Suppressor macrophage treated with lipopolysaccharide for 4 hours (primary cell): ENCODE measurements around the gene LINC01488.

ENCODE experiments used
- DNase-seq: peaks from one replicate; pipeline ENCODE4 v3.0.0-alpha.2; 2020

The LINC01488 gene

DNA sequence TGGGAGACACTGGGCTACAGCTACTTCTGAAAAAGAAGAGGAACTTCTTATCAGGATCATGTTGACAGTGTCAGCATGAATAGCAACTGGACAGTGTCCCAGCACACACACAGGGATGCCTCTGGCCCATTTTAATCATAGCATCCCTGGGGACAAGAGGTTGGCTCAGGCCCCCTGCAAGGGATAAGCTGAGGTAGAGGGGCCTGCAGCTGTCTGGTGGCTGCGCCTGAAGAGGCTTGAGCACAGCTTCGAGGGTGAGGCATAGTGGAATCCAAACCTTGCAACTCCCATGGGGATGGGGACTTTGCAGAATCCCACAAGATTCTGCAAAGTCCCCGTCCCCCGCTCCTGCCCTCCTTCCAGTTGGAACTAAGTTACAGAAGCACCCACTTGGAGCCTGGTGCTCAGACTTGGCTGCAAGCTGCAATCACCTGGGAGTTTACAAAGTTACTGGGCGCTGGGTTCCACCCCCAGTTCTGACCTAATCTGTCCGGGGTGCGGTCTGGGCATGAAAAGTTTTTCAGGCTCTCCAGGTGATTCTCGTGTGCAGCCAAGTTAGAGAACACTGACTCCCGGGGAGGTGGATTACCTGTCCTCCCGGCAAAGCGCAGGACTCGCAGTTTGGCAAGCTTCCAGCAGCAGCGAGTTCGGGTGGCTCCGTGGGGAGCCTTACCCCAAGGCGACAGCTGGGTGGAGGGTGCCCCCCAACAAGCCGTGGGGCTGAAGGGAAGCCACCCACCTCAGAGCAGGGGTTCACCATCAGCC, 16.0 kb upstream of the LINC01488 start:
- no peak for DNase-seq

DNA sequence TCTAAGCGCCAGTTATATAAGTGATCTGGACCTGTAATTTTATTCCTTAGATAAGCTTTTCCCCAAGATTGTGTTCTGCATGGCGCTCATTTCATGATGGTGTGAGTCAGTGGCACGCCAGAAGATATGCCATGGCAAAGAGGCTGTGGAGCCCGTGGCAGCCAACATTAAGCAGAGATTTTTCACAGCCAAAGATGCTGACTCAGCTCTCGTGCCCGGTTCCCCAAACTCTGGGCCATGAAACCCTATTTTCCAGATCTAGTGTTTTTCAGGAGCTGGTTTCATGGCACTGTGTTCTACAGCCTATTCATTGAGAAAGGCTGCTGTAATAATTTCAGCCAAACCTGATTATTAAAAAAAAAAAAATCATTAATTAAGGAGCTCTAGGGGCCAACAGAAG, 15.4 kb upstream of the LINC01488 start:
- DNase-seq: no peak

DNA sequence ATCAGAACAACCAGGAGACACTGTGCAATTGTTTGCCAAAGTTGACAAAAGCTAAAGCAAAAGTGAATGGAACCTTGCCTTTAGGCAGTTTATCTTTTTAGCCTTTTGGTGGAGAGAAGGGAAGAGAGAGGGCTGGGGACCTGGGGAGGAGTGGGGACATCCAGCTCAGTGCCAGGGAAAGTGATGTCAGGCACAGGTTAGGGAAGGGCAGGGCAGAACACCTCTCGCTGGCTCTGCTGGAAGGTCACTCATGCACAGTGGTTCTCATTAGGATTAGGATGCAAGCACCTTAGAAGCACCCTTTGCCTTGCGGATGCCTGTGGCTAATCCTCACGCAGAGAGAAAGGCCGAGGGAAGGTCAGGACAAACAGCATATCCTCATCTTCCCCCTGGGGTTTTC, 14.3 kb upstream of the LINC01488 start:
- DNase-seq: no peak

DNA sequence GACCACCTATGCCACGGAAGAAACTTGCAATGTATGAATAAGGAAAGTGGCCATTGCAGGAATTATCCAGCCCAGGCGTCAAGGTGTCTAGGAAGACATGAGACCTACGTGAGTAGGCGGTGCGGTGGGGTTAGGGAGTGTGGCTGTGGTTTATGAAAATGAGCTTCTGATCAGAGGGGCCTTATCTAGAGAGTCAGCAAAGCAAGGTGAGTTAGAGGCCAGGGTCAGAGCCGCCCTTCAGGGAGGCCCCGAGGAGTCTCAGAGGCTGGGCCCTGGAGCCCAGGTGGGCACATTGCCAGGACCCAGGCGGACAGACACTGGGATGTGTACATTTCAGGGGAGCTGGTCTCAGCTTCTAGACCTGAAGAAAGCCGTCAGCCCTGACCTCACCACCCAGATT, 13.8 kb upstream of the LINC01488 start:
- DNase-seq: no peak

DNA sequence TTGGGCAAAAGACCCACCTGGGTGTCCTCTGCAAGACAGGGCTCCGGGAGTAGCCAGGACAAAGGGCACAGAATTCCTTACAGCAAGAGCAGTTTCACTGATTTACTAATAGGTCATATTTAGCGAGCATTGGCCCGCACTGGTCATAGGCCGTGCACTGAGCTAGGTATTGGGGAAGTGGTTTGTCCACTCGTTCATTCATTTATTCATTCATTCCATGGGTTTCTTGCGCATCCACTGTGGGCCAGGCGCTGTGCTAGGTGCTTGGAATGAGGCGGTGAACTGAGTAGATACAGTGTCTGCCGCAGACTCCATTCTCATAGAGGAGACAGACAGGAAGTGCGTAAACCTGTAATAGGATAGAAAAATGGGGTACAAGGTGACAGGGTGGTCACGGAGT, 13.2 kb upstream of the LINC01488 start:
- DNase-seq: no peak

DNA sequence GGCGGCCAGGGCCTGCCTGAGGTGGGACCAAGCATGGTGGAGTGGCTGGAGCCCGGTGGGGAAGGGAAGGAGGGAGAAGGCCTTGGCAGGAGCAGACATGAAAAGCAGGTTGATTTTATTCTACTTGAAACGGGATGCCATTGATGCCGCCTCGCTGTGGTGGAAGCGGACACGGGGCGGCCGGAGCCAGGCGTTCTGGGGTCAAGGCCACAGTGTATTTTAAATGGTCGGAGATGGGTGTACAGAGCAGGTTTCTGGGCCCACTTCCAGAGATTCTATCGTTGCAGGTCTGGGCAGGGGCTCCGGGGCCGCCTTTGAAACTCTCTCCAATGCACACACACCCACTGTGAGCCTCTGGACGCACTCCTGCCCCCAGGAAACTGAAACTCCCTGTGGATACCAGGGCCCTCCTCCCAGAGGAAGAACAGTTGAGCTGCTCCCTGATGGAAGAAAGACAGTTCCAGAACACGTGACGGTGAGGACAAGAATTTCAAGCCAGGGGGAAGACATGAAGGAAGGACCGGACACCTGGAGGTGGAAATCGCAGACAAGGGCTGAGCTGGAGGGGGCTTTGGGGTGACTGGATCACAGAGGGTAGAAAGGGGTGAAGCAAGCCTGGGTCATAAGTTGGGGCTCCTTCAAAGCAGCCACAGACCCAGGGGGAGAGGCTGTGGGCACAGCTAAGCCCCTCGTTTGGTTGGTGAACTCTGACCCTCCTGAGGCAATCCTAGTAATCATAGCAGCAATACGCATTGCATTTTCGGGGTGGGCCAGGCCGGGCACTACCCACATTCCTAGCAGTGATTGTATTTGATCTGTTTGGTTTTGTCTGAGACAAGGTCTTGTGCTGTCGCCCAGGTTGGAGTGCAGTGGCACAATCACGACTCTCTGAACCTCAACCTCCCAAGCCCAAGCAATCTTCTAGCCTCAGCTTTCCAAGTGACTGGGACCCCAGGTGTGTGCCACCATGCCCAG, 12.3 kb upstream of the LINC01488 start:
- DNase-seq: no peak

DNA sequence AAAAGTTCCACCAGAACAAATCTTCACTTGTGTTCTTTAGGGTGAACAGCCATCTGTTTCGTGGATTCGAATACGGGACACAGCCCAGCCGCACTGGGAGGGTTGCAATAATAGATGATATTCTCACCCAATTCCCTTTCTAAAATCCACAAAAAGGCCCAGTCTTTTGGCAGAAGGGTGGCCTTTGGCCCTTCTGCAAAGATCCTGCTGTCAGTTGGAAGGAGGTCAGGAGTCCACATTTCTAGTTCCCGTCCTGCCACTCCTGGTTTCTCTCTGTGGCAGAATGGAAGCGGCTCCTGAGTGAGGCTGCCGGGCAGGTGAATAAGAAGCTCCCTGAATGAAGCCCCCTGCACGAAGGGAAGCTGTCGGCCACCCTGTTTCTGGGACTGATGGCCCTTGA, 11.2 kb upstream of the LINC01488 start:
- DNase-seq: no peak

DNA sequence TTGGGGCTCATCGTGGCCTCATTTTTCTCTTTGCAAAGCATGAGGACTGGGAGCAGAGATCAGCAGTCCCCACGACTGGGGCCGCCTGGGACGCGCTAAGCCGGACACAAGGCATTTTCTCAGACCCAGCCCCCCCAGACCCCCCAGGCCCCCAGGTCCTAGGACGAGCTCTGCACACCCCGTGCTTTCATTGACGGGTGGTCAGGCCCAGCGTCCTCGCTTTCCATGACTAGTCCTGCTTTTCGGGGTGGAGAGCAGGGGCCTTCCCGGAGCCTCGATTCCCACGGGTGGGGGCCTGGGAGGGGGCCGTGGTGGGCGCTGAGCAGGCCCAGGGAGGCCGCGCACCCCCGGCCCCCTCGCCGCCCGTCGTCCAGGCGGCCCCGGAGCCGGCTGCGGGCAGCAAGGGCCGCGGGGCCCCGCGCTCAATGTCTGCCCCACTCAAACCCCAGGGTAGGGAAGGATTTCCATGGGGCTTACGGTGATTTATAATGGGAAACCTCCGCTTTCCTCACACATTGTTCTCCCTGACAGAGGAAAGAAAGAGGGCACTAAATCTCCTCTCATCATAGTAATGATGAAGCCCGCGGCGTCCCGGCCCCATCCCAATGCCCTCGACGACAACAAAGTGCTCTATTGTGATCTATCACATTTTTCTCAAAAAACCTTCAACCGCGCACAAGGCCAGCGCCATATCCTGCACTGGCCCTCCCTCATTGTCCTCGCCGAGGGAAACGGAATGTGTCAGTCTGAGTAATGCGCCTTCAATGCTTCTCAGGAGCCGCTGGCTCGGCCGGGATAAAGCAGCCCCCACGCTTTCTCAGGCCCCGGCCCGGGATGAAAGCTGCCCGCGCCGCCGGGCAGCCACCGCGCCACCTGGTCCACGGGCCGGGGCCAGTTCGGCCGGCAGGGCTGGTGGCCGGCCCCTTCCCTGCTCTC, 10.4 kb upstream of the LINC01488 start:
- no peak for DNase-seq

DNA sequence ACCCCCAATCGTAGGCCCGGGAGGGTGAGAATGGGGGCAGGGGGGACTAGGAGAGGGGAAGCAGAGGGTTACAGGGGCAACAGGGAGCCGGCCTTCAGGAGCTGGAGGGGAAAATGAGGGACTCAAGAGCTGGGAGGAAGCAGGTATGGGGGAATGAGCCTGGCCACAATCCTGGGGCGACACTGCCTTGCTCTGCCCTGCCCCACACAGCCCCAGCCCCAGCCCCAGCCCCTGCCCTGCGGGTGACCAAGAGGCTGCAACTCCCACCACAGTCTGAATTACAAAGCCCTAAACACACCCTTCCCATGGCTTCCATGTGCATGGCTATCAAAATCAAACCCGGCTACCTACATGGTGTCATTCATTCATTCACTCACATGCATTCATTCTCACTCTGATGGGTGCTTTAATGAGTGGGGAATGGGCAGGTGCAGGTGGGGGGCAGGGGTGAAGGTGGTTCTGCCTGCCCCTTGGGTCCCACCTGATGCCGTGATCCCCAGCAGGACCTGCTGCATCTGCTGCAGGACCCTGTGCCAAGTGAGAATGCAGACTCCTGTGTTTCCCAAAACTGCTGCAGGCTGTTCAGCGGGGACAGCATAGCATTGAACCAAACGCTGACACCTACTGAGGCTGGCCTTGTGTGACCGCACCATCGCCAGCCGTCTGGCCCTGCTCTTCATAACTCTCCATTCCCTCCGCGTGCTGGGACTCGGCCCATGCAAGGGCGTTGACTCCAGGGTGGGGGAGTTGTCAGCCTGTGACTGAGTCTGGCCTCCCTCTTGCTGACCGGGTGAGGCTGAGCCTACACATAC, 9.5 kb upstream of the LINC01488 start:
- DNase-seq: no peak

DNA sequence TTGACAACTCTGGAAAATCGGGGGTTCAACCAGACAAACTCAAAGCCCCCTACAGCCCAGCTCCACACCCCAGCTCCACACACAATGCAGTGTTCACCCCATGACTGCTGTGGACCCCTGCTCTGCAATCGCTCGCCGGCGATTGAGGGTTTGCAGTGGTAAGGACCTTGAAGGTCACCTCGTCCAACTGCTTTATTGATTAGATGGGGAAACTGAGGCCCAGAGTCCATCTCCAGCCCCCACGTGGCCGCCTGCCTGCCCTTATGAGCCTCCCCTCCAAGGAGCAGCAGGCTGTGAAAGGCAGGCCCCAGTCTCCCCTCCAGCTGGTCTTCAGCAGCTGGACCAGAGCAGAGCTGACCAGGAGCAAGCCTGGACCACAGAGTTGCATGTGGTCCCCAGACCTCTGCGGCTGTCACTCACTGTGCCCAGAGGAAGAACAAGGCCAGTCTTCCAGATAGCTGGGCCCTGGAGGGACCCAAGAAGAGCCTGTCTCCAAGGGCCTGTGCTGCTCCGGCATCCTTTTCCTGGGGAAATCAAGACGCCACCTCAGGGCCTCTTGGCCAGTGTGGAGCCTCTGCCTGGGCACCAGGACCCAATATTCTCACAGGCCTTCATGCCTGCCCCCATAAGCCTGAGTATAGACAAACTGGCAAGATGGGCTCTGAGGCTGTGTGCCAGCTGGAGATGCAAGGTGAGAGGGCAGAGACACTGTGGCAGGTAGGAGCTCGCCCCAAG, 8.8 kb upstream of the LINC01488 start:
- no peak for DNase-seq

DNA sequence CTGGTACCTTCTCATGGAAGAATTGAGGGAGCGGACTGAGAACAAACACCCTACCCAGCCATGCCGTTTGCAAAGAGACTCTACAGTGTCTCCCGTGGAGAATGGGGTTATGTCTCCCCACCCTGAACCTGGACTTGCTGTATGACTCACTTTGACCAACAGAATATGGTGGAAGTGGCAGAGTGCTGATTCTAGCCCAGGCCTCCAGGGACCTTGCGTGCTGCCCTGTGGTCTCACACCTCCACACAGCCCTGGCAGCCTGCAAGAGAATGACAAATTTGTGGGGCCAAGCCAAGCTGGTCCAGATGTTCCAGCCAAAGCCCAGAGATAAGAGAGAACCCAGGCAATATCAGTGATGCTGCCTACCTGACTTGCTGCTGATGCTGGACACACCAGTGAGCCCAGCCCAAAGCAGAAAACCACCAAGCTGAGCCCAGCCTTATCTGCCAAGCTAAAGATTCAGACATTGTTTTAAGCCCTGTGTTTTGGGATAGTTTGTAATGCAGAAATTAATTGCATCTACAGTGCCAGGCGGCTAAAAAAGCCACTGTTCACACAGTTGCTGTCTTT, 8.1 kb upstream of the LINC01488 start:
- DNase-seq: no peak

DNA sequence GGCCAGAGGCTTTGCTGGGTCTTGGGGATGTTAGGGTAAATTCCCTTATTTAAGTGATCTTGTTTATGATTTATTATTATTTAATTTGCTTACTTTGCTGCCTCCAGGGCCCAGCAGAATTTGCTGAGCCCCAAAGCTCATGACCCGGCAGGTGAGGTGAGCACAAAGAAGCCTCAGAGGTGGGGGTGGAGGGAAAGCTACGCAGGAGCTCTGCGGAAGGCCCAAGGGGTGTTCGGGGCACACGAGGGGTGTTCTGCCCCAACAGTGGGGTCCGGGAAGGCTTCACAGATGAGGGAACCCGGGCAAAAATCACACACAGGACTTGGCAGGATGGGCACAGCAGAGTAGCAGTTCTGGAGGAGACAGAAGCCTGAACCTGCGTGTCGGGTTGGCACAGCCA, 6.7 kb upstream of the LINC01488 start:
- no peak for DNase-seq

DNA sequence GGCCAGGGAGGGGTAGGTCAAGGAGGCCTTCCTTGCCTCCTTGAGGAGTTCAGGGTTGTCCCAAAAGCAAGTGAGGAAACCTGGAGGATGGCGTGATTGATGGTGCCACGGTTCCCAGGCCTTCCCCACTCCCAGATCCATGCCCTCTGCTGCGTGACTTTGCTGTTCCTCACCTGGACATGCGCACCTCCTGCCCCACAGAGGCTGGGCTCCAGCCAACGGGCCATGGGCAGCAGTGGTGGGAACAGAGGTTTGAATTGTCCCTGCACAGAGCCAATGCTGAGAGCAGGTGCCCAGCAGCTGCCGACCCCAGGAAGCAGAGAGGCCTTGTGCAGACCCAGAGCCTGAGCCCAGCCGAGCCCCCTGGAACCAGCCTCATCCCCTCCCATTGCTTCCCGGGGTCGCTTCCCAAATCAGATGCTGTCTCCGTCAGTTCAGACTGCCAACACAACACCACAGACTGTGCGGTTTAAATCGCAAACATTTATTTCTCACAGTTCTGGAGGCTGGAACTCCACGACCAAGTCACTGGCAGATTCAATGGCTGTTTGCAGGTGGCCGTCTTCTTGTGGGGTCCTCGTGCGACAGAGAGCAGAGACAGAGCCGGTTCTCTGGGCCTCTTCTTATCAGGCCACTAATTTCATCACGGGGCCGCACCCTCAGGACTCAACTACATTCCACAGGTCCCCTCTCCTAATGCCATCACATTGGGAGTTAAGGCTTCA, 6.2 kb upstream of the LINC01488 start:
- DNase-seq: no peak

DNA sequence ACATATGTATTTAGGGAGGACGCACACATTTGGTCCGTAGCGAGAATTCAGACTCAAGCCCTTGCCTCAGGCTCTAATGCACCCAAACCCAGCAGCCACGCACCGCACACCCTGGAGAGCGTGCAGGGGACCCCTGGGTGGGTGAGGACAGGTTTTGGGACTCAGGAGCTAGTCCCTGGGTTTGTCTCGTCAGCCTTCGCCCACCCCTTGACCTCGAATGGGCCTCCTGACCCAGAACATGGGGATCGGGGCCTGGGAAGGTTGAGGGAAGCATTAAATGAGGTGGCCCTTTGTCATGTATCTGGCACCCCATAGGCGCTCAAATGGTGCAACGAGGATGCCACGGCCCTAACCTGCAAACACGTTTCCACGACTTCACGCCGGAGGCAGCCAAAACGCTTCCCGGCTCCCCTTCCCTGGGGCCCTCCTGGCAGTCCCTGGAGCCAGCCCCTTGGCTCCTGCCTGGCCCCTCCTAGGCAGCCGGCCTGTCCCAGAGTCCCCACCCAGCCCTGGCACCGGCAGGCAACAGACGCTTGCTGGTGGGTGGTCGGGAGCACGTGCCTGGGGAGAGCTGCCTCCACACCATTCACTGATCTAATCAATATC, 5.5 kb upstream of the LINC01488 start:
- no peak for DNase-seq

DNA sequence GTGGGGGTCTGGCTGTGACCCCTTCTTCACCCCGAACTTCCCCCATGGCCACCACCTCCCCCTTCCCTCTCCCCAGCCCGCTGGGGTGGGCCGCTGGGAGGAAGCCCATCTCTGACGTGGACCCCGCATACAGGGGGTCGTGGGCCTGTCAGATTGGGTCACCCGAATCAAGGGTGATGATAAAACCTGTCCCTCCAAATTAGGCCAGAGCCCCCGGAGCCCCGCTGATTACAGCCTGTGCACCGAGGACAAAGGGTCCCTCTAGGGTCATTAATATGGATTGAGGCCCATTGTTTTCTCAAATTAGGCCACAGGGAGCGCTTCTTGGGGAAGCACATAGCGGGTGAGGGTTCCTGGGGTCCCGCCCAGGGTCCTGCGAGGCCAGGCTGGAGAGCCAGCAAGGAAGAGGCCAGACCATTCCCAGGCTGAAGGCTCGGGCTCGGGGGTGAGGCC, 4.9 kb upstream of the LINC01488 start:
- no peak for DNase-seq

DNA sequence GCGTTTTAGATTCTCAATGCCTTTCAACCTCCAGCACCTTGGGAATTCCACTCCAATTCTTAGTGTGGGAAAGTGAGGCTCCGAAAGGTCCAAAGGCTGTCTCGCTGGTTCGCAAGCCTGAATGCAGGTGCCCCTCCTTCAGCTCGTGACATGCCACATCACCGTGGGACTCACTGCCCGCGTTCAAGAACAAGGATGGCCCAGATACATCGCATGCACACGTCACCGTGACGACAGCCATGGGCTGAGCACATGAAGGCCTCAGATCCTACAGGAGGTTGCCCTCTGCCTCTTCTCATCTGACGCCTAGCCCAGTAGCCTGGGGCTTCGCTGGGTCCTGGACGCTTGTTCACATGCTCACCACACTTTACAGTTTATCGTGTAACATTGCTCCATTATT, 4.4 kb upstream of the LINC01488 start:
- no peak for DNase-seq

DNA sequence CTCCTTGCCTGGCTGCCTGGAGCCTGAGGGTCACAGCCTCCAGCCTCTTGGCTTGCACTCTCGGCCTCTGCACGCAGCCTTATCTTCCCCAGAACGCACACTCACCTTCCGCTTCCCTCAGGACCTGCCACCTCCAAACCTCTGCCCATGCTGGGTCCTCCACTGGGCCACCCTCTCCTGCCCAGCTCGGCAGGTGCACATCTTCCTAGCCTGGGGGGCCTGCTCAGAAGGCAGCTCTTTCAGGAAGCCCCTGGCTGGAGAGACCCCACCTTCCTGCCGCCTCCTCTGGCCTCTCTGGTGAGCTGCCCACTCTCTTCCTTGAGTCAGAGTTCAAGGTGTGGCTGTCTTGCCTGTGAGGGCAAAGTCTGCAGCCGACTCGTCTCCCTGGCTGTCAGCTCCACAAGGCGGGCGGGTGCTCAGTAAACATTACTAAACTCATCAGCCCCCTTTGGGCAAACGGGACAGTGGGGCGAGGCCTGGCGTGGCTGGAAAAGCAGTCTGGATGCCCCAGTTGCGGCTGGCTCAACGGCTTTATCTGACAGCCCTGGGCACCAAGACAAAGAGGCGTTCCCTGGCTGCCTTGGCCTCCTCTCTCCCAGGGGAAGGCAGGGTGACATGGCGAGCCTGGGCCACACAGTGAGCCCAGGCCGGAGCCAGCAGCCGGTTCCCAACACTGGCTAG, 1.7 kb upstream of the LINC01488 start:
- no peak for DNase-seq

DNA sequence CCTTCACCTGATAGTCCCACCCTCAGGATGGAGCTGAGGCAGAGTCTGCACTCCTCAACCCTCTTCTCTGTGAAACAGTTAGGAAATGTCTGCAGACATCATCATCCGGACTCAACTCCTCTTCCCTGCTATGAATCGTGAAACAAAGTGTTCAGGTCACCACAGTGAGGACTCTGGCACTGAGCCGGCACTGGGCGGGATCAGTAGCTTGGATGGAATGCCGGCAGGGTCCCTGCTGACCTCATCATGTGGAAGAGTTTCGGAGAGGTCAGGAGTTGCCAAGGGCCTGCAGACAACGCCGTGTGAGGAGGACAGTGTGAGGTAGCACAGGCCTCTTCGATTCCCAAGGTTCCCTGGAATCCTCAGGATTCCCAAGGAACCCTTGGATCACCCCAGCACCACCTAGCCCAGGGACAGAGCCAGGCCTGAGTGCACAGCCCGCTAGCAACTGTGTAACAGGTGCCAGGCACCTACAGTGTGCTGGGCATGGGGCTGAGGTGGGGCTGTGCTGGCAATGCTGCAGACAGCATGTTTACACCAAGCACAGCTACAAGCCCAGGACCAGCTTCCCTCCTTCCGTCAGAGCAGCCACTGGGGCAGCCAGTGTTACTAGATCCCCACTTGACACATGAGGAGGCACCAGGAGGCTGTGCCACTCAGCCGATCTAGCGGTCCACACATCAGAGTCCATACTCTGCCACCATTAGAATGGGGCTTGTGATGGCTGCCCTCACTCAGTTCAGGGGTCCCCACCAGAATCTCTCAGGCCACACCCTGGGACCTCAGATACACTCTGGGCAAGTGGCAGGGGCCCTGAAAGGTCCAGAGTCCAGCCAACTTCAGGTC, 693 bp upstream of the LINC01488 start:
- no peak for DNase-seq
